SJSA1 (cell line): ENCODE results near the gene TLCD5. TPM values are rescaled to one million over a fixed set of nuclear protein-coding genes. Genes with fewer than 3 reads are reported as not detected.
A peak's percentile ranks its signal among the peaks of the same experiment; 100 is the strongest.

Experiments used
- DNase-seq, 2 experiments: peaks; one replicate each; pipeline ENCODE4 v3.0.0-alpha.2; 2015 to 2020; ENCODE audit warnings: low spot score in 2 of 2, low read depth in 1 of 2
- H3K27ac ChIP-seq: fragments of 250-450 bp; sonication (Bioruptor Pico); 2 replicates; pipeline ENCODE4 v1.5.1; 2020; ENCODE audit warnings: mild to moderate bottlenecking, moderate library complexity
- H3K27me3 ChIP-seq: fragments of 250-450 bp; sonication (Bioruptor Pico); replicated peaks from 2 replicates; pipeline ENCODE4 v1.5.1; 2020; ENCODE audit warnings: mild to moderate bottlenecking, moderate library complexity
- H3K36me3 ChIP-seq: fragments of 250-450 bp; sonication (Bioruptor Pico); 2 replicates; pipeline ENCODE4 v1.5.1; 2020; ENCODE audit warnings: mild to moderate bottlenecking
- H3K4me1 ChIP-seq: fragments of 250-450 bp; sonication (Bioruptor Pico); replicated peaks from 2 replicates; pipeline ENCODE4 v1.6.1; 2021; ENCODE audit warnings: mild to moderate bottlenecking
- H3K4me3 ChIP-seq: fragments of 250-450 bp; sonication (Bioruptor Pico); 2 replicates; pipeline ENCODE4 v1.5.1; 2020; ENCODE audit warnings: mild to moderate bottlenecking
- H3K9me3 ChIP-seq: fragments of 250-450 bp; sonication (Bioruptor Pico); replicated peaks from 2 replicates; pipeline ENCODE4 v1.5.1; 2020; ENCODE audit warnings: mild to moderate bottlenecking
- total RNA-seq: library from RNA; depleted of rRNA; stranded (reverse); fragments of >200 nt; shearing (Covaris generic); gene quantifications from 2 replicates; pipeline ENCODE4 v1.2.3, GENCODE V29; 2014; rRNA removed

The TLCD5 gene
- total RNA-seq = 2.6 and 4.6 TPM in 2 replicates

- DNase-seq = peak; percentile 51 to 62
- no peaks in the 10 kb centered on the region for H3K9me3 ChIP-seq
- peak within 1 kb of the TSS; percentile 83 for H3K4me3 ChIP-seq
- H3K27ac ChIP-seq = peak within 1 kb of the TSS; percentile 80
- peaks cover 5% of the 10 kb centered on the region for H3K36me3 ChIP-seq
- peaks cover 19% of the 10 kb centered on the region for H3K4me1 ChIP-seq
- no peaks in the 10 kb centered on the region for H3K27me3 ChIP-seq
Observed at GRCh38 chr11:120324932-120325810, at the start of gene TLCD5. TSS of gene TLCD5 (plus strand) at chr11:120325299. CDS start at chr11:120327442, 2,143 bp downstream.

GRCh38 chr11:120279502-120279901, 45.6 kb upstream of the TLCD5 start:
- no peak for DNase-seq
- Histone ChIP-seq H3K27me3 (no peaks in the 10 kb centered on the region), H3K36me3 (no peaks in the 10 kb centered on the region), H3K27ac (no peak overlapping the region), H3K4me3 (no peak overlapping the region), H3K4me1 (no peaks in the 10 kb centered on the region), H3K9me3 (no peaks in the 10 kb centered on the region)

GRCh38 chr11:120280600-120281051, 44.5 kb upstream of the TLCD5 start:
- H3K9me3 ChIP-seq = no peaks in the 10 kb centered on the region
- DNase-seq = no peak
- no peak overlapping the region for H3K27ac ChIP-seq
- no peak overlapping the region for H3K4me3 ChIP-seq
- H3K36me3 ChIP-seq = no peaks in the 10 kb centered on the region
- H3K27me3 ChIP-seq = no peaks in the 10 kb centered on the region
- no peaks in the 10 kb centered on the region for H3K4me1 ChIP-seq

GRCh38 chr11:120281143-120281795, 43.8 kb upstream of the TLCD5 start:
- Histone ChIP-seq H3K27me3 (no peaks in the 10 kb centered on the region), H3K4me1 (no peaks in the 10 kb centered on the region), H3K4me3 (no peak overlapping the region), H3K27ac (no peak overlapping the region), H3K9me3 (no peaks in the 10 kb centered on the region), H3K36me3 (no peaks in the 10 kb centered on the region)
- DNase-seq = no peak

GRCh38 chr11:120283124-120283523, 42.0 kb upstream of the TLCD5 start:
- no peaks in the 10 kb centered on the region for H3K9me3 ChIP-seq
- no peaks in the 10 kb centered on the region for H3K27me3 ChIP-seq
- H3K4me1 ChIP-seq = no peaks in the 10 kb centered on the region
- DNase-seq = no peak
- H3K36me3 ChIP-seq = no peaks in the 10 kb centered on the region
- H3K4me3 ChIP-seq = no peak overlapping the region
- no peak overlapping the region for H3K27ac ChIP-seq

GRCh38 chr11:120284272-120284671, 40.8 kb upstream of the TLCD5 start:
- Histone ChIP-seq H3K9me3 (no peaks in the 10 kb centered on the region), H3K27ac (no peak overlapping the region), H3K4me3 (no peak overlapping the region), H3K36me3 (no peaks in the 10 kb centered on the region), H3K4me1 (no peaks in the 10 kb centered on the region), H3K27me3 (no peaks in the 10 kb centered on the region)
- DNase-seq = no peak

- H3K4me3 ChIP-seq = no peak overlapping the region
- H3K27ac ChIP-seq = no peak overlapping the region
- H3K9me3 ChIP-seq = no peaks in the 10 kb centered on the region
- H3K27me3 ChIP-seq = no peaks in the 10 kb centered on the region
- no peaks in the 10 kb centered on the region for H3K4me1 ChIP-seq
- no peak for DNase-seq
- H3K36me3 ChIP-seq = no peaks in the 10 kb centered on the region
Observed at GRCh38 chr11:120285256-120285655, 39.8 kb upstream of the TLCD5 start.

- DNase-seq = no peak
- no peaks in the 10 kb centered on the region for H3K9me3 ChIP-seq
- no peaks in the 10 kb centered on the region for H3K36me3 ChIP-seq
- H3K4me1 ChIP-seq = no peaks in the 10 kb centered on the region
- no peak overlapping the region for H3K27ac ChIP-seq
- H3K4me3 ChIP-seq = no peak overlapping the region
- no peaks in the 10 kb centered on the region for H3K27me3 ChIP-seq
Observed at GRCh38 chr11:120288021-120288420, 37.1 kb upstream of the TLCD5 start.

GRCh38 chr11:120289426-120289825, 35.7 kb upstream of the TLCD5 start:
- H3K4me1 ChIP-seq = no peaks in the 10 kb centered on the region
- no peak overlapping the region for H3K4me3 ChIP-seq
- H3K9me3 ChIP-seq = no peaks in the 10 kb centered on the region
- no peaks in the 10 kb centered on the region for H3K36me3 ChIP-seq
- H3K27me3 ChIP-seq = no peaks in the 10 kb centered on the region
- DNase-seq = no peak
- H3K27ac ChIP-seq = no peak overlapping the region

- Histone ChIP-seq H3K4me3 (no peak overlapping the region), H3K27me3 (no peaks in the 10 kb centered on the region)
- DNase-seq = no peak
Observed at GRCh38 chr11:120290956-120291355, 34.1 kb upstream of the TLCD5 start.

GRCh38 chr11:120293038-120293800, 31.9 kb upstream of the TLCD5 start:
- Histone ChIP-seq H3K4me3 (no peak overlapping the region), H3K36me3 (no peaks in the 10 kb centered on the region), H3K27ac (no peak overlapping the region), H3K9me3 (no peaks in the 10 kb centered on the region), H3K27me3 (no peaks in the 10 kb centered on the region), H3K4me1 (no peaks in the 10 kb centered on the region)
- no peak for DNase-seq

More at GRCh38 chr11:120290956-120291355, 34.1 kb upstream of the TLCD5 start:
- Histone ChIP-seq H3K27ac (no peak overlapping the region), H3K36me3 (no peaks in the 10 kb centered on the region), H3K4me1 (no peaks in the 10 kb centered on the region), H3K9me3 (no peaks in the 10 kb centered on the region)

GRCh38 chr11:120294096-120294495, 31.0 kb upstream of the TLCD5 start:
- no peak overlapping the region for H3K4me3 ChIP-seq
- H3K27me3 ChIP-seq = no peaks in the 10 kb centered on the region
- H3K4me1 ChIP-seq = no peaks in the 10 kb centered on the region
- H3K36me3 ChIP-seq = no peaks in the 10 kb centered on the region
- H3K9me3 ChIP-seq = no peaks in the 10 kb centered on the region
- no peak overlapping the region for H3K27ac ChIP-seq
- DNase-seq = no peak

GRCh38 chr11:120295099-120295498, 30.0 kb upstream of the TLCD5 start:
- Histone ChIP-seq H3K36me3 (no peaks in the 10 kb centered on the region), H3K4me3 (no peak overlapping the region), H3K9me3 (no peaks in the 10 kb centered on the region), H3K4me1 (no peaks in the 10 kb centered on the region), H3K27me3 (no peaks in the 10 kb centered on the region), H3K27ac (no peak overlapping the region)
- no peak for DNase-seq
